ENCODE results near the gene HIF1AN.

The HIF1AN gene

DNA sequence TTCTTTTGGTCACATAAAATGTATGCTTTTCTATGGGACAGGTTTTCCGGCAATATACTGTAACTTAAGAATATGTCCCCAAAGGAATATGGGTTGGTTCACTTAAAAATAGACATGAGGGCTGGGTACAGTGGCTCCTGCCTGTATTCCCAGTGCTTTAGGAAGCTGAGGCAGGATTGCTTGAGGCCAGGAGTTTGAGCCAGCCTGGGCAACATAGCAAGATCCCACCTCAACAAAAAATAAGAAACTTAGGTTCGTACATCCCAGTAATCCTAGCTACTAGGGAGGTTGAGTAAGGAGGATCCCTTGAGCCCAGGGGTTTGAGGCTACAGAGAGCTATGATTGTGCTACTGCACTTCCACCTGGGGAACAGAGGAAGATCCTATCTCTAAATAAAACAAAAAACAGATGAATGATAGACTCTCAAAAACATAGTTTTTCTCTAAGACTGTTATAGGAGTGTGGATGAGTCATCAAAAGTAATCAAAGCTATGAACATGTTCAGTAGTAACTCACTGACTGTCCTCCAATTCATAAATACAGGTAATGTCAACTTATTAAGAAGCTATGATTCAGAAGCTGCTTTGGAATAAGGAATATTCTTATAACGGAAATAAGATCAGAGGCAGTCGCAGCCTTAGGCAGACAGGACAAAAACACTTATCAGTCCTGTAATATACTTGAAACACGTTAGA lies 13.5 kb upstream of the HIF1AN start:
- TF ChIP-seq, protein P1, sequence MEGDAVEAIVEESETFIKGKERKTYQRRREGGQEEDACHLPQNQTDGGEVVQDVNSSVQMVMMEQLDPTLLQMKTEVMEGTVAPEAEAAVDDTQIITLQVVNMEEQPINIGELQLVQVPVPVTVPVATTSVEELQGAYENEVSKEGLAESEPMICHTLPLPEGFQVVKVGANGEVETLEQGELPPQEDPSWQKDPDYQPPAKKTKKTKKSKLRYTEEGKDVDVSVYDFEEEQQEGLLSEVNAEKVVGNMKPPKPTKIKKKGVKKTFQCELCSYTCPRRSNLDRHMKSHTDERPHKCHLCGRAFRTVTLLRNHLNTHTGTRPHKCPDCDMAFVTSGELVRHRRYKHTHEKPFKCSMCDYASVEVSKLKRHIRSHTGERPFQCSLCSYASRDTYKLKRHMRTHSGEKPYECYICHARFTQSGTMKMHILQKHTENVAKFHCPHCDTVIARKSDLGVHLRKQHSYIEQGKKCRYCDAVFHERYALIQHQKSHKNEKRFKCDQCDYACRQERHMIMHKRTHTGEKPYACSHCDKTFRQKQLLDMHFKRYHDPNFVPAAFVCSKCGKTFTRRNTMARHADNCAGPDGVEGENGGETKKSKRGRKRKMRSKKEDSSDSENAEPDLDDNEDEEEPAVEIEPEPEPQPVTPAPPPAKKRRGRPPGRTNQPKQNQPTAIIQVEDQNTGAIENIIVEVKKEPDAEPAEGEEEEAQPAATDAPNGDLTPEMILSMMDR (conservative IDR thresholded peaks at IDR 0.05) = no peak
- no peak overlapping the region for H3K27ac ChIP-seq

DNA sequence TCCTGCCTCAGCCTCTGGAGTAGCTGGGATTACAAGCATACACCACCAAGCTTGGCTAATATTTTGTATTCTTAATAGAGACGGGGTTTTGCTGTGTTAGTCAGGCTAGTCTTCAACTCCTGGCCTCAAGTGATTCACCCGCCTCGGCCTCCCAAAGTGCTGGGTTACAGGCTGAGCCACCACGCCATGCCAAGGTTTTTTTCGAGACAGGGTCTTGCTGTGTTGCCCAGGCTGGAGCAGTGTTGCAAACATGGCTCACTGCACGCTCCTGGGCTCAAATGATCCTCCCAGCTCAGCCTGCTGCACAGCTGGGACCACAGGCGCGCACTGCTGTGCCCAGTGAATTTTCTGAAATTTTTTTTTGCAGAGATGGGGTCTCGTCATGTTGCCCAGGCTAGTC lies 12.8 kb upstream of the HIF1AN start:
- no peak overlapping the region for H3K27ac ChIP-seq
- TF ChIP-seq, protein P1 (conservative IDR thresholded peaks at IDR 0.05) = no peak

DNA sequence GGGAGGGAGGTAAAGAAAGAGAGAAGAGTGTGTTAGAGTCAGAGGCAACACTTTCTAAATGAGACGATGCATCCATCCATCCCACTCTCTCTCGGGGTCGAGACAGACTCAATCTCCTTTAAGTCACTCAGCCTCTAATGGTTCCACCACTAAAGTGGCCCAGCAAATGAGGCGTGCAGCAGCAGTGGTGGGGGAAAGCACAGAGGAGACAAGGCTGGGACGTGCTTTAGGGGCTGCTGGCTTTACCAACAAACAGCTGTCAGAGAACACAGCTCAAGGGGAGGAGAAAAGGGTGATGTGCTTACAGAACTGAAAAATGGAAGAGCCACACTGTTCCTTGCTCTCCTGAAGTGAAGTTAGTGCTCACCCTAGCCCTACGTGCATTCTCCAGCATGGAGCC lies 11.5 kb upstream of the HIF1AN start:
- H3K27ac ChIP-seq = no peak overlapping the region
- TF ChIP-seq, protein P1 (conservative IDR thresholded peaks at IDR 0.05) = no peak

GRCh38 chr10:100524638-100525037 lies 11.1 kb upstream of the HIF1AN start:
- TF ChIP-seq, protein P1 (conservative IDR thresholded peaks at IDR 0.05) = no peak
- no peak overlapping the region for H3K27ac ChIP-seq

DNA sequence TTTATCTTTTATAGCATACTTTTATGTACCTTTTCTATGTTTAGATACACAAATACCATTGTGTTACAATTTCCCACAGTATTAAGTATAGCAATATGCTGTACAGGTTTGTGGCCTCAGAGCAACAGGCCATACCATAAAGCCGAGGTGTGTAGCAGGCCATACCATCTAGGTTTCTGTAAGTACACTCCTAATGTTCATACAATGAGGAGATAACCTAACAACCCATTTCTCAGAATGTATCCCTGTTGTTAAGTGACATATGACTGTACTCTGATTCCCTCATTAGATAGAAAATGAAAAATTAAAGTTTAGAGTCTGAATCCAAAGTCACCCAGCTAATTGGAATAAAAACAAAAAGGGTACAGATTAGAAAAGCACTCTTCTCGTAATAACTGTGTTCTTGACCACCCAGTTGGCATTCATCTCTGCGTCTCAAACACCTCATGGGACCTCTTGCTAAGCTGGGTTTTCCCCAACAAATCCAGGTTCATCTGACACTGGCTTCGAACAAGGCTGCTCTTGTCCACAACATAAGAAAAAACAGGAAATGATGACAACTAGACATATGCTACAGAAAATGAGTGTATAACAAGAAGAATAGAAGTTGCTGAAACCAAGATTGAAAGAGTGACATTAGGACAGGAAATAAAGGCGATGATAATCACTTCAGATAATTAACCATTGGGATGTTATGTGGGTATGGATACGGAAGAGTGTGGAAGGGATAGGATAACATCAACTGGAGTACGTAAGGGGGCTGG lies 7.4 kb upstream of the HIF1AN start:
- TF ChIP-seq, protein P1 (conservative IDR thresholded peaks at IDR 0.05) = no peak
- peak overlapping the region; percentile 79; the same call in 1 of the 2 replicates for H3K27ac ChIP-seq

GRCh38 chr10:100528921-100529474 lies 6.7 kb upstream of the HIF1AN start:
- H3K27ac ChIP-seq = peak overlapping the region; percentile 79
- TF ChIP-seq, protein P1 (conservative IDR thresholded peaks at IDR 0.05) = no peak

All from VCaP (cell line).